Memory B cell (primary cell): Measurements from ENCODE around the gene PCNX3.
"Not testable (repeated sequence)": the region's sequence is repeated elsewhere in the genome, so short reads cannot be mapped to it uniquely, and the experiment has no call there.

Source experiments
- ATAC-seq: fragments of 150-1000 bp; cut with Tn5 transposase; 2 replicates; pipeline ENCODE4 v1.10.0; 2021; ENCODE audit warnings: low read depth, mild to moderate bottlenecking, moderate library complexity
- DNase-seq, 2 donors: peaks; one replicate each; pipeline ENCODE4 v3.0.0; 2022; ENCODE audit warnings: low spot score in 2 of 2
- H3K27ac Mint-ChIP-seq: one replicate; pipeline ENCODE4 v1.8.0; 2022; ENCODE audit warnings: mild to moderate bottlenecking, moderate library complexity, mixed read lengths
- H3K27me3 Mint-ChIP-seq: one replicate; pipeline ENCODE4 v1.8.0; 2022; ENCODE audit warnings: mixed read lengths
- H3K36me3 Mint-ChIP-seq: one replicate; pipeline ENCODE4 v1.8.0; 2022; ENCODE audit warnings: mild to moderate bottlenecking, mixed read lengths
- H3K4me1 Mint-ChIP-seq: one replicate; pipeline ENCODE4 v1.8.0; 2022; ENCODE audit warnings: mixed read lengths
- H3K4me3 Mint-ChIP-seq: one replicate; pipeline ENCODE4 v1.8.0; 2022; ENCODE audit warnings: mild to moderate bottlenecking, moderate library complexity, mixed read lengths
- H3K9me3 Mint-ChIP-seq: one replicate; pipeline ENCODE4 v1.8.0; 2022; ENCODE audit warnings: mixed read lengths

Gene PCNX3

GRCh38 chr11:65650547-65651338 is 35.2 kb downstream of the PCNX3 start:
- Mint-ChIP-seq H3K27ac (peak overlapping the region; percentile 91), H3K36me3 (peaks cover 13% of the 10 kb centered on the region), H3K4me3 (no peak overlapping the region), H3K4me1 (peaks cover 33% of the 10 kb centered on the region), H3K27me3 (no peaks in the 10 kb centered on the region), H3K9me3 (no peaks in the 10 kb centered on the region)
- ATAC-seq (no peak), DNase-seq (no peak)

GRCh38 chr11:65651339-65651588 is 35.7 kb downstream of the PCNX3 start:
- Mint-ChIP-seq H3K4me1 (peaks cover 34% of the 10 kb centered on the region), H3K27me3 (no peaks in the 10 kb centered on the region), H3K4me3 (peak overlapping the region; percentile 80), H3K27ac (peak overlapping the region; percentile 91), H3K36me3 (peaks cover 13% of the 10 kb centered on the region), H3K9me3 (no peaks in the 10 kb centered on the region)
- ATAC-seq (no peak), DNase-seq (no peak)

- no peaks in the 10 kb centered on the region for H3K27me3 Mint-ChIP-seq
- H3K36me3 Mint-ChIP-seq = peaks cover 17% of the 10 kb centered on the region
These were observed 36.3 kb downstream of the PCNX3 start for GRCh38 chr11:65651589-65652510.

GRCh38 chr11:65652511-65653228 is 37.1 kb downstream of the PCNX3 start:
- peak overlapping the region; percentile 80 for H3K4me3 Mint-ChIP-seq
- peaks cover 24% of the 10 kb centered on the region for H3K36me3 Mint-ChIP-seq
- H3K27me3 Mint-ChIP-seq = no peaks in the 10 kb centered on the region
- ATAC-seq = peak; percentile 78
- no peaks in the 10 kb centered on the region for H3K9me3 Mint-ChIP-seq
- DNase-seq = peak; percentile 93 to 94
- peak overlapping the region; percentile 91 for H3K27ac Mint-ChIP-seq
- peaks cover 40% of the 10 kb centered on the region for H3K4me1 Mint-ChIP-seq

More at GRCh38 chr11:65651589-65652510, 36.3 kb downstream of the PCNX3 start:
- H3K9me3 Mint-ChIP-seq = no peaks in the 10 kb centered on the region
- DNase-seq (no peak), ATAC-seq (no peak)
- peaks cover 36% of the 10 kb centered on the region for H3K4me1 Mint-ChIP-seq
- H3K4me3 Mint-ChIP-seq = peak overlapping the region; percentile 80
- H3K27ac Mint-ChIP-seq = peak overlapping the region; percentile 91

- Mint-ChIP-seq H3K27me3 (no peaks in the 10 kb centered on the region), H3K4me3 (peak overlapping the region; percentile 80), H3K4me1 (peaks cover 38% of the 10 kb centered on the region), H3K9me3 (no peaks in the 10 kb centered on the region), H3K36me3 (peaks cover 24% of the 10 kb centered on the region), H3K27ac (peak overlapping the region; percentile 91)
- ATAC-seq (no peak), DNase-seq (no peak)
These were observed 38.0 kb downstream of the PCNX3 start for GRCh38 chr11:65653229-65654225.

GRCh38 chr11:65654375-65655349 is 39.1 kb downstream of the PCNX3 start:
- no peak for ATAC-seq
- Mint-ChIP-seq H3K27me3 (no peaks in the 10 kb centered on the region), H3K4me3 (no peak overlapping the region), H3K27ac (peak overlapping the region; percentile 82), H3K36me3 (peaks cover 30% of the 10 kb centered on the region), H3K4me1 (peaks cover 44% of the 10 kb centered on the region), H3K9me3 (no peaks in the 10 kb centered on the region)
- DNase-seq = no peak

GRCh38 chr11:65655570-65656332 is 40.2 kb downstream of the PCNX3 start:
- peaks cover 44% of the 10 kb centered on the region for H3K4me1 Mint-ChIP-seq
- no peaks in the 10 kb centered on the region for H3K27me3 Mint-ChIP-seq
- H3K4me3 Mint-ChIP-seq = no peak overlapping the region
- no peak for DNase-seq
- H3K36me3 Mint-ChIP-seq = peaks cover 35% of the 10 kb centered on the region
- peak overlapping the region; percentile 82 for H3K27ac Mint-ChIP-seq
- no peaks in the 10 kb centered on the region for H3K9me3 Mint-ChIP-seq
- ATAC-seq = no peak

GRCh38 chr11:65657426-65657825 is 41.9 kb downstream of the PCNX3 start:
- Mint-ChIP-seq H3K36me3 (peaks cover 35% of the 10 kb centered on the region), H3K4me1 (peaks cover 31% of the 10 kb centered on the region), H3K27ac (peak overlapping the region; percentile 82), H3K27me3 (no peaks in the 10 kb centered on the region), H3K4me3 (no peak overlapping the region), H3K9me3 (no peaks in the 10 kb centered on the region)
- DNase-seq (no peak), ATAC-seq (no peak)

- Mint-ChIP-seq H3K4me3 (no peak overlapping the region), H3K9me3 (no peaks in the 10 kb centered on the region), H3K36me3 (peaks cover 35% of the 10 kb centered on the region), H3K27me3 (no peaks in the 10 kb centered on the region), H3K4me1 (peaks cover 26% of the 10 kb centered on the region), H3K27ac (no peak overlapping the region)
- ATAC-seq (no peak), DNase-seq (no peak)
These were observed 42.8 kb downstream of the PCNX3 start for GRCh38 chr11:65658174-65659021.

- DNase-seq = no peak
- no peaks in the 10 kb centered on the region for H3K9me3 Mint-ChIP-seq
These were observed 44.5 kb downstream of the PCNX3 start for GRCh38 chr11:65660038-65660437.

GRCh38 chr11:65660908-65661307 is 45.3 kb downstream of the PCNX3 start:
- ATAC-seq, H3K27me3 Mint-ChIP-seq, H3K27ac Mint-ChIP-seq, DNase-seq, H3K9me3 Mint-ChIP-seq, H3K4me3 Mint-ChIP-seq: not testable (repeated sequence)
- Mint-ChIP-seq H3K4me1 (peaks cover 18% of the 10 kb centered on the region), H3K36me3 (peaks cover 29% of the 10 kb centered on the region)

More at GRCh38 chr11:65660038-65660437, 44.5 kb downstream of the PCNX3 start:
- Mint-ChIP-seq H3K4me3 (peak overlapping the region; percentile 43), H3K27me3 (no peaks in the 10 kb centered on the region), H3K36me3 (peaks cover 33% of the 10 kb centered on the region), H3K4me1 (peaks cover 19% of the 10 kb centered on the region), H3K27ac (peak overlapping the region; percentile 84)
- no peak for ATAC-seq
